Lower leg skin (tissue), 3 donors: ENCODE results near the gene NT5M.

Source experiments
- POLR2A ChIP-seq, 2 donors: fragments of 450-650 bp; IDR thresholded peaks; one replicate each; pipeline ENCODE4 v1.6.1; 2016 to 2017; ENCODE audit warnings: antibody characterized with exemption in 2 of 2, mild to moderate bottlenecking in 1 of 2, moderate library complexity in 1 of 2
- TF ChIP-seq, protein P1 (sequence below), 3 donors: fragments of 450-650 bp; IDR thresholded peaks; one replicate each; pipeline ENCODE4 v1.5.1; 2016; ENCODE audit warnings: antibody characterized with exemption in 3 of 3, mild to moderate bottlenecking in 3 of 3, moderate library complexity in 2 of 3

DNA sequence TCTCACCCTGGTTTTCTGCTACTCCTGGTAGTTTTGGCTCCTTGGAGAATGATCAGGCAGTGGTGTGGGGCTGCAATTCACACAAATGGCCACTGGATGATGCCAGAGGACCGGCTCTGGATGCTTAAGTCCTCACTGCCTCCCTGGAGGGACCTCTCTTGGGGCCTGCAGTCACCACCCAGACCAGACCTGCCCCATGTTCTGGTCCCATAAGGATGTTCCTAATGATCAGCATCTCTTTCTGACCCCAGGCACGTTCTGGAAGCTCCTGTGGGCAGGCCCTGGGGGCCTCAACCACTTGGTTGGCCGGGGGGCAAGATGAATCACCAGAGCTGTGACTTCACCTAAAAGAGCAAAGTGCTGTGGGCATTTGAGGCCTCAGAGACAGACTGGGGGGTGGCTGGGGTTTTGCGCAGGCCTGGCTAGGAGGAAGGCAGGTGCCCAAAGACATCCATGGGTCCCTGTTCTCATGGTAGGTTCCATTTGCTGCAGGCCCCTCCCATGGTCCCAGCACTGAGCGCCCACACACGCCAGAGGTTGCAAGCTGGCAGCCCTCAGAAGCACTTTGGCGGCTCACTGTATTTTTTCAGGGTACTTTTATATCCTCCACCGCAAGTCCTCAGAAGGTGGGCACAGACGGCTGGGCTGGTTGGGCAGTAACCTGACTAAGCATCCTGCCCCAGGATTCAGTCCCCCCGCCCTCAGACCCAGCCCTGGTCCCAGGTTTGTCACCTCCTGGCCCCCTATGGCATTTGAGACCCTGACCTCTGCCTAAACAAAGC lies 53.2 kb downstream of the NT5M start:
- TF ChIP-seq, protein P1, sequence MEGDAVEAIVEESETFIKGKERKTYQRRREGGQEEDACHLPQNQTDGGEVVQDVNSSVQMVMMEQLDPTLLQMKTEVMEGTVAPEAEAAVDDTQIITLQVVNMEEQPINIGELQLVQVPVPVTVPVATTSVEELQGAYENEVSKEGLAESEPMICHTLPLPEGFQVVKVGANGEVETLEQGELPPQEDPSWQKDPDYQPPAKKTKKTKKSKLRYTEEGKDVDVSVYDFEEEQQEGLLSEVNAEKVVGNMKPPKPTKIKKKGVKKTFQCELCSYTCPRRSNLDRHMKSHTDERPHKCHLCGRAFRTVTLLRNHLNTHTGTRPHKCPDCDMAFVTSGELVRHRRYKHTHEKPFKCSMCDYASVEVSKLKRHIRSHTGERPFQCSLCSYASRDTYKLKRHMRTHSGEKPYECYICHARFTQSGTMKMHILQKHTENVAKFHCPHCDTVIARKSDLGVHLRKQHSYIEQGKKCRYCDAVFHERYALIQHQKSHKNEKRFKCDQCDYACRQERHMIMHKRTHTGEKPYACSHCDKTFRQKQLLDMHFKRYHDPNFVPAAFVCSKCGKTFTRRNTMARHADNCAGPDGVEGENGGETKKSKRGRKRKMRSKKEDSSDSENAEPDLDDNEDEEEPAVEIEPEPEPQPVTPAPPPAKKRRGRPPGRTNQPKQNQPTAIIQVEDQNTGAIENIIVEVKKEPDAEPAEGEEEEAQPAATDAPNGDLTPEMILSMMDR (IDR thresholded peaks at IDR 0.05) = peak in 2 of 3 donors; percentile 84 to 100
- no peak for TF ChIP-seq POLR2A (IDR thresholded peaks at IDR 0.05)
